ENCODE measurements around the gene POC1B.

The POC1B gene

GRCh38 chr12:89370421-89370831 is 155.4 kb downstream of the POC1B start:
- DNase-seq (ENCODE audit: insufficient read length, low spot score) = no peak
- no peak for FAIRE-seq
- TF ChIP-seq CTCF (IDR thresholded peaks at IDR 0.05; ENCODE audit: insufficient read depth, missing control alignments) = no peak
